GM19438 (cell line): Measurements from ENCODE around the gene COL5A1.

ENCODE experiments used
- ATAC-seq: cut with Tn5 transposase; IDR thresholded peaks from one replicate; pipeline ENCODE4 v1.9.1; 2021; ENCODE audit warnings: low read depth; ENCODE audit not compliant: unreplicated experiment

Gene COL5A1

DNA sequence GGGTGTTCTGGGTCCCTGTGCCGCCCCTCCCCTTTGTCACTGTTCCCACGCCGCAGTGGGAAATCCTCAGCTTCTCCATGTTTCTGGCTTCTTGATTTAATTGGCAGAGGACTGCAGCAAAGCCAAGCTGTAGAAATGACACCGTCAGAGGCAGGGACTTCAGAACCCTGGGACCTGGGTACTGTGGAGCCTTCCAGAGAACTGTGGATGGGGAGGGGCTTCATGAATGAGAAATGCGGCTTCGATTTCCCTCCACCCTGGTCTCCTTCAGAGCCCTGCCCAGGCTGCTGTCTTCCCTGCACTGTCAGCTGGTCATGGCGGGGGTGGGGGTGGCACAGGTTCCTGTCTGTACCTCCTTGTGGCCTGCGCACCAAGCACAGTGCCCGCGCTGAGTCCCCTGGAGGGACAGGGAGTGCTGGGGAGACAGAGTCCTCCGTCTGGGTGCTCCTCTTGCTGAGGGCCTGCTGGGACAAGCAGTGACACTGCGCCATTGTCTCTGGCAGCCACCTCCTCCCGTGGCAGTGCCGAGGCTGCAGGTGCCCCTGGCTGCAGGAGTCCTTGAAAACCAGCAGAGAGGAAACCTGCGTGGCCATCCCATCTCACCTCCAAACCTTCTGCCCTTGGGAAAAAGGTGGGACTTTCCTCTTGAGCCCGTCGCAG is 47.2 kb downstream of the COL5A1 start:
- ATAC-seq = no peak

DNA sequence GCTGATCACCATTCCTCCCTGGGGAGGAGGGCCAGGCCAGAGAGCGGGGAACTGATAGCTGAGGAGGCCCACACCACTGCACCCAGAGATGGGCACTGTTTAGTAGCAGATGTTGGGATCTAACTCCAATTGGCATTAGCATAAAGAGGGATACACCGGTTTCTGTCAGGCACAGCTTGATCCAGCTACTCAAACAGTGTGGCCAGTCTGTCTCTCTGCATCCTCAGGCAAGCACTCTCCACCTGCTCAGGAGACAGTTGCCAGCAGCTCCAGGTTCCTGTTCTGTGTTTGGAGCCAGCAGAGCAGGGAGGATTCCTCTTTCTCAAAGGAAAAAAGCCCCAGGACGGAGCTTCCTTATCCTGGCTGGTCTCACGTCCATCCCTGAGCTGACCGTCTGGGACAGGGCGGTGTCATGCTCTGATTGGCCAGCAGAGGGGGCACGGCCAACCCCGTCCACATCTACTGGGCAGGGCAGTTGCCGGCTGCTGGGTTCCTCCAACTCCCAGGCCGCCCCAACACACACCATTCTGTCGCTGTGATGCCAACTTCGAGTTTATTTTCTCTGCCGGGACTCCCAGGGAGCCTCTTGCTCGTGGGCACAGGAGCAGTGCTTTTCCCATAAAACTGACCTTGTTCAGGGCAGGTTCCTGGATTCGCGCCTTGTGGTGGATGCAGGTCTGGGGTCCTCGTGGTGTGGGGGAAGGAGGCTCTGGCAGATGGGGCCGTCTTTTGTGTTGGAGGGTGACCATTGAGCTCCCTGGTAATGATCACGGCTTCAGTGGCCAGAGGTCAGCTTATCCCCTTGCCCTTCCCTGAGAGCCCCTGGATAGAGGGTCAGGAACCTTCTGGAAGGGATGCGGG is 47.9 kb downstream of the COL5A1 start:
- ATAC-seq = no peak

DNA sequence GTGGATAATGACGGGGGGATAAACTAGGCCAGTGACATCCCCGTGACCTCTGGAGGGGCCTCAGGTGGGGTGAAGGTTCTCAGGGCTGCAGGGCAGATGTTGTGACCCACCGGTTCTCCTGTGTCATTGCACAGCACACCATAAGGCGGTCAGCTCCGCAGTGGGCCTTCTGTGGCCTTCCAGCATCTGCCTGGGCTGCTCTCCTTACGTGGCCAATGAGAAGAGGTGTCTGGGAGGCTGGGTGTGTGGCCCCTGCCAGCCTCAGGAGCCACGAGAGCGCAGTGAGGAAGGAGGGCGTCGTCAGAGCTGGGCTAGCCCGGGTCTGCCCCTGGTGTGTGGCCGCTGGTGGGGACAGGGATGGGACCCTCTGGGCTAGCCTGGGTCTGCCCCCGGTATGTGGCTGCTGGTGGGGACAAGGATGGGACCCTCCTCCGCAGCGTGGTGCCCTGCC is 48.7 kb downstream of the COL5A1 start:
- ATAC-seq = no peak

DNA sequence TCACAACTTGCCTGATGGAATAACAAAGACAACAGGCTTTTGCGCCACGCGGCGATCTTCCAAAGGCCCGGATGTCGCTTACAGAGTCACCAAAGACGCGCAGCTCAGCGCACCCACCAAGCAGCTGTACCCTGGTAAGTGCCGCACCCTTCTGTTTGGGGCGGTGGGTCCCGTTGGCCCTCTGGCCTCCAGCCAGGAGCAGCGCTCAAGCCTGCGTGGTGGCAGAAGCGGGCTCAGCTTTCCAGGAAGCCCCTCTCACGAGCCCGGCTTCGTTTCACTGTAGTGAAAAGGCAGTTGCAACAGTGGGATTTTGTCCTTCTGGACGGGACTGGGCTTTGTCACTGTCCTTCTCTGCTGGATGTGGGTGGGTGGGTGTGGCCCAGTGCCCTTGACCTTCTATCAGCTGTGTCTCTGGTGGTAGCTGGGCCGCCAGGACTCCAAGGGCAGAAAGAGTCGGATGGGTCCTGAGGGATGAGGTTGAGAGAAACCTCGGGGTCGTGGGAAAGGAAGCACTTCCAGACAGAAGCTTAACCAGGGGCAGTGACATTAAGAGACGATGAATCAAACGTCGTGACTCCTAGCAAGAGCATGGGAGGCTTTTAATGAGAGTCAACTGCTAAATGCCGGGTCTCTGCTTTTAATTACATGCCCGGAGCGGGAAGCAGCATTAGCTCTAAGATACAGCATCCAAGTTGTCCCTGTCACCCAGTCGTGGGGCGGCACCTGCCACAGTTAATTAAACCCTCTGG is 49.5 kb downstream of the COL5A1 start:
- no peak for ATAC-seq

DNA sequence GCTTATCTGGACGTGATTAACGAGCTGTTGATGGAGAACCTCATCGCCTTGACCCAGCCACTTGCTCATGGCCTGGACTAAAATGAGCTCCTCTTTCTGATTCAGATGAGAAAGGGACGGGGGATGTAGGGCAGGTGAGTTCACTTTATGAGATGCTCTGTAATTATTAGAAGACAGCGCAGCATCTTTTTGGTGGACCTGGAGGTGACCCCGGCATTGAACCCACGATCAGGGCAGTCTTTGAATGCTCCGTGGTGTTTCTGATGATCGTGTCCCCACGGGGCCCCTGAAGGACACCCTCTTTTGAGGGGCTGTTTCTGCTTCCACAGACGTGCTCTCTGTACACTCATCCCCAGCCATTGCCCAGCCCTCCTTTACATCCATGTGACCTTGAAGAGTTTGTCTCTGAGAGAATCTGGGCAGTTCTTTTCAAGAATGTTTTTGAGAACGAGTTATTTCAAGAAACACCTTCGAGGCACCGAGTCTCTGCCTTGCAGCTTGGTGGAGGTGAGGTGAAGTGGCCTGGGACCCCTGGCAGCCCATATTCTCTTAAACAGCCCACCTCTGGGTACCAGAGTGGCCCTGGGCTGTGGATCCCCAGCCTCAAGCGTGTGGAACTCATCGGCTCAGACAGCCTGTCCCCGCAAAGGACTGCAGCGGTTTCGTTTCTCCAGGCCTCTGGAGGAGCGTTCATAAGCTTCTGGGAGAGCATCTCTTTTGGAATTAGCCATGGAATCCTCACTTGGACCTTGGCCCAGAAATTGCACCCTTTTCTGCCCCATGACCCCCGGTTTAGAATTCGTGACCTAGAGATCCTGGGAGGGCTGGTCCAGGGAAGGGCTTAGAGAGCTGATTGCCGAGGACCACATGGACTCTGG is 50.3 kb downstream of the COL5A1 start:
- no peak for ATAC-seq

DNA sequence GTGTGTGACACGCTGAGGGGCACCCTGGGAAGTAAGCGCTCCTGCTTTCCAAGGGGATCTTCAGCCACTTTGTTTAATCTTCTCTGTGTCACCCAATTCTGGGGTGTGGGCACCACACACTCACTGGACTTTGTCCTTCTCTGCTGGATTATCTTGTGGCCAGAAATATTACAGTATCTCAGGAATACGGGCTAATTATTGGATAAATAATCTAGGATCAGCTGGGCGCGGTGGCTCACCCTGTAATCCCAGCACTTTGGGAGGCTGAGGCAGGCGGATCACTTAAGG is 50.9 kb downstream of the COL5A1 start:
- ATAC-seq = no peak

DNA sequence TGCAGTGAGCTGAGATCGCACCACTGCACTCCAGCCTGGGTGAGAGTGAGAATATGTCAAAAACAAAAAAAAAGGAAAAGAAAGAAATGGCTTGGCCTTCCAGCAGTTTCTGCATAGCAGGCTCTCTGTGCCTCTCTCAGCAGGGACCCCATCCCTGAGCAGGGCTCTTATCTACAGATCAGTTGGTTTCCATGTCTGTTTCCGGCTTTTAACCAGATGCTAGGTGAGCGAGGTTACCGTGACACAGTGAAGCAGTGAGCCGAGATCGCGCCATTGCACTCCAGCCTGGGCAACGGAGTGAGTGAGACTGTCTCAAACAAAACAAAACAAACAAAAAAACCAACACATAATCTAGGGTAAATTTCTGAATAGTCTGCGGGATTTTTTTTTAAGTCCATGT is 51.4 kb downstream of the COL5A1 start:
- ATAC-seq = no peak

DNA sequence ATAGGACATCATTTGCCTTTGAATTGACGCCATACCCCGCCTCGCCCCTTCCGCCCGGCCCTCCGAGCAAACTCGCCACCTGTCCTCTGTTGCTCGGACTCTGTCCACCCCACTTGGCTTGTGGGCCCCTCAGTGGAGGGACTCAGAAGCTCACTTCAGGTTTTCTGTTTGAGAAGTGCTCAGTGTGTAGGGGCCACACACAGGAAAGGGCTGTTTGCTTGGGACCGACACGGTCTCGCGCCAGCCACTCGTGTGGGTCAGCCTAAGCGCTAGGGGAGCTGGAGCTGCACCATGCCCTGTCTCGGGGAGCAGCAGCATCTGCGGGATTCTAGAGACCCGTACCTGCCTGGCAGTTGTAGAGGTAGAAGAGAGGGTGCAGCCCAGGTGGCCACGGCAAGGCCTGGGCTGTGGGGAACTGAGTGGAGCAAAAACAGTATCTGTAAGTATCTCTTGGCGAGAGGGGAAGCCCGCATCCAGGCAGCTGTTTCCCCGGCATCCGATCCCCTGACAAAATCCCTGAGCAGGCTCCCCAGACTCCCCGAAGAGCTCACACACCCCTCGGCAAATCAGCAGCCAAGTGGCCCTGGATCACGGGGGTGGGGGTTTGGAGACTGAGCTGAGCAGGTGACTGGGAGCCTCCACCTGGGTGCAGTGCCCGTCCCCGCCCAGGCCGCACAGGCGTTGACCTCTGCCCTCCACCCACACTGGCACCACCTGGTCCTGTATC is 52.2 kb downstream of the COL5A1 start:
- no peak for ATAC-seq

DNA sequence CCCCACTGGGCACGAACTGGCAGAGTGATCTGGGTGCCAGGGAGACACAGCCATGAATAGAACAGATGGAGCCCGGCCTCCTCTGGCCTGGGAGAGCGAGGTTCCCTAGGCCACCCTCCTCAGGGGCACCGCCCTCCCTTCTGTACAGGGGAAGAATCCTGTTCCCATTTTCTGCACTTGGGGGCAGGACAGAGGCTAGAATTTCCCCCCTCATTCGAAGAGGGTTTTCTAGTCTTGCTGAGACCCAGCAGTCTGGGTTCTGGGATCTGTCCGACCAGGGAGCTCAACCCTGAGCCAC is 52.7 kb downstream of the COL5A1 start:
- no peak for ATAC-seq

DNA sequence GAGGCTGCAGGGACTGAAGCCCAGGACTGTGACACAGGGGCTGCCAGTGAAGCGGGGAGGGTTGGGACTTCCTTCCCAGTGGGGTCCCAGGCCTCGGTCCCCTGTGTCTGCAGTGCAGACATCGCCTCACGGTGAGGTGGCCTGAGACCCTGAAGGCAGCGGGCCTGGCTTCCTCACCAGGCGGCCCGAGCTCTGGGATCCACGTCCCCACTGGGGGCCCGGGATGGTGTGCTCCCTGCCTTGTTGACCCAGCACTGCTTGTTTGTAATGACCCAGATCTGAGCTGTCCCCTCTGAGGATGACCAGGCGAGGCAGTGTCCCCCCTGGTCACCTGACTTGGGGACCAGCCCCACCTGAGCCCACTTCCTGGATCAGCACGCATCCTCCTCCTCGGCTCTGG is 53.1 kb downstream of the COL5A1 start:
- no peak for ATAC-seq

DNA sequence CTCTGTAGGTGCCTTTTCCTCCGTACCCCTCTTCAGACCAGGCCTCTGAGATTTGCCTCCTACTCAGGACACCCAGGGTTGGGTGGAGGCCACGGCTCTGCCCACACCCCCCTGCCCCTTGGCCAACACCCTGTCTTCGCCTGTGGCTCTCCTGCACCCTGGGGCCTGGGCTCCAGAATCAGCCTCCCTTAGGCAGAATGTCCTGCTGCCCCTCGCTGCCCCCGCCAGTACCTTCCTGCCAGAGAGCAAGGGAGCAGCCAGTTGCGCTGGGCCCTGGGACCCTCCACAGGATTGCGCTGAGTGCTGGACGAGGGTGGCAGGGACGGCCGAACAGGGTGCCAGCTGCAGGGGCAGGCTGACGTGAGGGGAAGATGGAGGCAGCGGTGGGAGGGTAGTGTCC is 53.5 kb downstream of the COL5A1 start:
- no peak for ATAC-seq

DNA sequence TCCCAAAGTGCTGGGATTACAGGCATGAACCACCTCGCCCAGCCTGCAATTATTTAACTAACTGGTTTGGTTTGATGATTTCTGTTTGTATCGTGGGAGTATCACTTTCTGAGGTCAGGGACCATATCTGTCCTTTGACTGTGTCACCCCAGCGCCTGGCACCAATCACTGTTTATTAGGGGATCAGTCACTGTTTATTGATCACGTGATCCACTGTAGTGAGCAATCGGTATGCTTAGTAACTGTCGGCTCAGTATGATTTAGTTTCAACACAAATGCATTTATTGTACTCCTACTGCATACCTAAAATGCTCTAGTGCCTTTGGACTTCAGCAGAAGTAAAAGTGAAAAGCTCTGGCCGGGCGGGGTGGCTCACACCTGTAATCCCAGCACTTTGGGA is 54.8 kb downstream of the COL5A1 start:
- ATAC-seq = no peak

DNA sequence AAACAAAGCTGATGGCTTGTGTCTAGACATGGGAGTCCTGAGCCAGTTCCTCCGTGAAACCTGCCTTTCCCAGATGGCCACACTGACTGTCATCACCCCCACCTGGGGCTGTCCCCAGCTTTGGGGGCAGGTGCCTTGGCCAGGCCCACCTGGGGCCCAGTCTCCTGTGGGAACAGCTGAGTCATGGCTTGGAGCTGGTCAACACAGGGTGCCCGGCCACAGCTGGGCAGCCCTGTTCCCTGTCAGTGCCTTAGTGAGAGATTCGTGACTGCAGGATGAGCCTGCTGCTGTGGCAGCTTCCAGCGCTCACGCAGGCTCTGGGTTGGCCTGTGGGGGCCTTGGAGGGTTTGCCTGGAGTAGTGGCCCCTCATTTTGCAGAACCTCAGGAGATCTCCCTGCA is 56.5 kb downstream of the COL5A1 start:
- no peak for ATAC-seq

DNA sequence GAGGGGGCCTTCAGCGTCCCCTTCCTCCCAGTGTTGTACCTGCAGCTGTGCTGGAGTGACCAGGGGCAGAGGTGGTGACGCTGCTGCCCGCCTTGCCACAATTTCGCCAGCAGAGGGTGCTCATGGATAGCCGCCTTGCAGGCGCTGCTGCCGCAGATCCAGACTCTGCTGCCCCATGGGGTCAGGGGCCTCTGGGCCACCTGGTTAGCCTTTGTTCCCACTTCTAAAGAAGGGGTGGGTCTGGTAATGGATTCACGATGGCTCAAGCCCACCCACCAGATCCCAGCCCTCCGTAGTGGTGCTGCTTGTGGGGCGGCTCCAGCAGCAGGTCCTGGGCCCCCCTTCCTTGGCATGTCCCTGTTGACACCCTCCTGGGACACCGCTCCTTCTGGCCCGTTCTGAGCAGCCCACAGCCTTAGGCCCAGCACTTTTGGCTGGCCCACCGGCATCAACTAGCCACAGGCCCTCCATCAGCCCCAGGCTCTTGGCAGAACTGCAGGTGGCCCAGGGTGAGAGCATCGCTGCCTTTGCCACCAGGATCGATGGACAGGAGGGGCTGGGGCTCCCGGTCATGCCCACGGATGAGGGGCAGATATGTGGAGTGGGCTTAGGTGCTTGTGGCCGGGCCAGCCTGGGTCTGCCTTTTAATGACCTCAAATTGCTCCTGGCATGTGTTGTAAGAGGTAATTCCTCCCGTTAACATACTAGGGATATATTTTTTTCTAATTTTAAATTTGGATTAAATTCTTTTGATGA is 57.2 kb downstream of the COL5A1 start:
- no peak for ATAC-seq

DNA sequence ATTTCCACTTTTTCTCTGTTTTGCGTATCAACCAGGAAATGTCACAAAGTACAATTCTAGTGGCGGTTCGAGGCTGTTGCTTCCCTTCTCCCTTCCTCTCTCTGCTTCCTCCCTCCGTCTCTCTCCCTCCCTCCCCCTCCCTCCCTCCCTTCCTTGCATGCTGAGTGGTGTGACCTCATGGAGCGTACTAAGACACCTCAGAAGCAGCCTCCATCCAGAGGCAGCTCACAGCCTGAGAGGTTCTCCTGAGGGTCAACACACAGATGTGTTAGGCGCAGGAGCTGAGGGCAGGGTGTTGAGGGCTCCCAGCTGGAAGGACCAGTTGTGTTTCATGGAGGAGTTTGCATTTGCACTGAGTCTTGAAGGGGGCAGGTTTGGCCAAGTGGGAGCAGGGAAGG is 57.7 kb downstream of the COL5A1 start:
- ATAC-seq = no peak

DNA sequence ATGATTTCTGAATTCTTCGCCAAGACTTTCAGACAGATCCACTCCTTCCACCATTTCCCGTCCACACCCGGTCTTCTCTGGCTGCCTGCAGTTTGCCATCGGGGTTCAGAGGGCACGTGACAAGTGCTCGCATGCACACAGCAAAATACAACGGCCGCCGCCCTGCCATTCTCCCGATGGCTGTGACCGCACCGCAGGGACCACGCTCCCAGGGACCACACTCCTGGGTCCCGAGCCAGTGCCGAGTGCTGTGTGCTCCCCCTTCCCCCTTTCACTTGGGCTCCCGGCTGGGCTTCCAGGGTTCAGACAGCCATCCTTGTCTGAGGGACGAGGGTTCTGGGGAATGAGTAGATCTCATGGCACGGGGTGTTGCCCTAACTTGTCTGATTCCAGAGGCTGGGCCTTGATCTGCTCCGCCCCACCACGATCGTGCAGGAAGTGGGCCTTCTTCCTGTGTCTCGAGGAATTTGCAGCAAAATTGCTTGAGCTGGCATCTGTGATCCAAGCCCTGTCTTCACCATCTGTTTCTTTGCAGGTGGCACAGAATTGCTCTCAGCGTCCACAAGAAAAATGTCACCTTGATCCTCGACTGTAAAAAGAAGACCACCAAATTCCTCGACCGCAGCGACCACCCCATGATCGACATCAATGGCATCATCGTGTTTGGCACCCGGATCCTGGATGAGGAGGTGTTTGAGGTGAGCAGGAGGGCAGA is 59.2 kb downstream of the COL5A1 start:
- ATAC-seq = no peak

DNA sequence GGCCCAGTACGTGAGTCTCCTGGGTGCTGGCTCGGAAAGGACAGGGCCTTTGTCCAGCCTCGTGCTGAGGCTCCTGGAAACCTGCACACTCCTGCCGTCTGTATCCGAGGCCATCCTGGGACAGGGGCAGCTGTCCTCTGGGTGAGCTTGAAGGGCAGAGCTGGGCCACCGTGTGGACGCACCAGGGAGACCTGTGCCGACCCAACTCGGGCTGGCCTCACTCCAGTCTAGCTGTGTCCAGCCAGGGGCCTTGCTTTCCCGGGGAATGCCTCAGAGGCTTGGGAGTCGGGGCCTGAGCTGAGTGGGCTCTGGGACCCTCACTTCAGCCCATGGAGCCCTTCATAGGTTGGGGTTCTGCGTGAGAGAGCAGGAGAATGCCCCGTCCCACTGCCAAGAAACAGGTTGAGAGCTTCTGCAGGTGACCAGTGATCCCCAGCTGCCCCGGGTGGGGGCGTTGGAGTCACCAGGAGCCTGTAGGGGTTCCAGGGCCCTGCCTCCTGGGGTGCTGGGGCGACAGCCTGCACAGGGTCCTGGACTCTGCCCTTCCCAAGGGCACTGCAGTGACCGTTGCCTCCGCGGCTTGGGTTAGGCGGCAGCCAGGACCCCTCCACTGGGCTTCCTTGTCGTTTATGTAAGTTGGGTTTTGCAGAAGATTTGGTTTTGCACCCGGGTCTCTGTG is 60.1 kb downstream of the COL5A1 start:
- ATAC-seq = no peak

DNA sequence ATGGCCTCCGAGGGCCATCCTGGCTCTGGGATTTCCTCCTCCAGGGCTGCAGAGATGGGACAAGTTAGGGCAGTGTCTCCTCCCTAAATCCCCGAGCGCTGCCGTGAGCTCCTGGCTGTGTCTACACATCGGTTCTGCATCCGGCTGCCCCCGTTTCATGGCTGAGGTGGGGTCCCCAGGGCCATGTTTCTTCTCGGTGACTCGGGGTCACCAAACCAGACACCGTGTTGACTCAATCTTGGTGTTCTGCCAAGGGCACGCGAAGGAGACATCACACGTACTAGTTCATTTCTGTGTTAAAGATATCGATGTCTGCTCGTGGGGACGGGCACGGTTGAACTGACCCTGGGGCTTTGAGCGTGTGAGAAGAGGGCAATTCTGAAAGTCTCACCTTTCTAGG is 60.7 kb downstream of the COL5A1 start:
- ATAC-seq = no peak
